Adrenal gland (tissue), 5 donors: Measurements from ENCODE around the gene KRTAP6-2.

Experiments used
- CTCF ChIP-seq, 6 experiments: fragments of 450-650 bp in 4 of 6; fragments of 200-600 bp in 2 of 6; sonication (generic) in 1 of 6; IDR thresholded peaks; 1 replicate in 5 of 6; 2 replicates in 1 of 6; pipeline versions ENCODE4 v1.5.1 to v1.8.0; 2016 to 2021; ENCODE audit warnings: antibody characterized with exemption in 6 of 6, mild to moderate bottlenecking in 2 of 6, moderate library complexity in 1 of 6
- POLR2A ChIP-seq, 2 donors: fragments of 450-650 bp; IDR thresholded peaks; one replicate each; pipeline ENCODE4 v1.6.1; 2017; ENCODE audit warnings: antibody characterized with exemption in 2 of 2, mild to moderate bottlenecking in 2 of 2, moderate library complexity in 1 of 2
- donor health status: DM: no; HTN: no; CAD: no.

DNA sequence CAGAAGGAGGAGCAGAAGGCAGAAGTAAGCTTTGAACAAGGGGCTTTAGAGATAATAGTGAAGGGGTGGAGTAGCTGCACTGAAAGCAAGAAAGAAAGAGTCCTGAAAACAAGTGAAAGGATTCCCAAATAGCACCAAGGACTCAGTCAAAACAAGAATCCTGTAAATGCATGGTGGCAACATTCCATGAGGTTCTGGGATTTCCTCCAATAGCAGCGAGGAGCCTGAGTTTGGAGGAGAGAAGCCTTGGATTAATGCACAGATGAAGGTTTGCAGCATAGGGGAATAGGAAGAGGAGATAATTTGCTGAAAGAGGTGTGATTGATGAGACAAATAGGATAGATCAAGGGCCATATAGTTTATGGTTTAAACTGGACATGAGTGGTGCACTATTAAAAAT, 19.4 kb downstream of the KRTAP6-2 start:
- TF ChIP-seq CTCF (IDR thresholded peaks at IDR 0.05) (no peak), POLR2A (IDR thresholded peaks at IDR 0.05) (no peak)
